Measurements from ENCODE around the gene RCC2. TPM values are rescaled to one million over a fixed set of nuclear protein-coding genes. Genes with fewer than 3 reads are reported as not detected.
"Not testable (repeated sequence)": the region's sequence is repeated elsewhere in the genome, so short reads cannot be mapped to it uniquely, and the experiment has no call there.

Gene RCC2
- total and polyA plus RNA-seq, 2 donors (not counting 3 experiments of a cell fraction or from before 2014, with no cell fraction given), result 137 to 166 TPM

- BruUV-seq (replicated peaks); FAIRE-seq: not testable (repeated sequence)
These were observed 31.5 kb downstream of the RCC2 start for GRCh38 chr1:17407786-17408514.

GRCh38 chr1:17406760-17407475 lies 32.6 kb downstream of the RCC2 start:
- H3K9me1 ChIP-seq (replicated peaks; ENCODE audit: control insufficient read depth, extremely low read depth, insufficient read depth, low read length); H2AFZ ChIP-seq (ENCODE audit: low read depth, low read length); H3K9me3 ChIP-seq (replicated peaks; ENCODE audit: control insufficient read depth, insufficient read depth, low read length); POLR2A ChIA-PET; dilution Hi-C loops (cut with MboI; ENCODE audit: extremely low pct_ligation_motif_present, low sequenced_read_pairs); H3K9ac ChIP-seq (replicated peaks; ENCODE audit: extremely low read depth, insufficient read depth, low read length); H3K4me3 ChIP-seq (replicated peaks in 1 of 3; ENCODE audit: insufficient read depth in 1 of 3, low read depth in 1 of 3, low read length in 3 of 3); H3K4me1 ChIP-seq (ENCODE audit: control insufficient read depth, extremely low read depth, insufficient read depth, low read length); H3K27me3 ChIP-seq (ENCODE audit: control insufficient read depth in 2 of 2, insufficient read depth in 2 of 2, low read length in 2 of 2); BruUV-seq (replicated peaks); H3K27ac ChIP-seq (ENCODE audit: insufficient read depth, low read depth, low read length); DNase-seq (ENCODE audit: low read depth, low spot score); H3K4me2 ChIP-seq (ENCODE audit: insufficient read depth, low read length); H4K20me1 ChIP-seq (replicated peaks; ENCODE audit: control insufficient read depth, extremely low read depth, insufficient read depth, low read length); FAIRE-seq; H3K79me2 ChIP-seq (ENCODE audit: control insufficient read depth, insufficient read depth, low read length): not testable (repeated sequence)
- CTCF ChIA-PET, result interaction anchor here (0.7 to 2.6 kb wide), 8 partner anchors 10 to 346 kb away, joined by 3 to 12 read pairs (median 4); no protein-coding TSS in a partner anchor
- H3K36me3 ChIP-seq (ENCODE audit: control insufficient read depth in 2 of 2, extremely low read depth in 1 of 2, insufficient read depth in 2 of 2, low read length in 2 of 2), result peaks cover 14 to 41% of the 10 kb centered on the region in 2 experiments
- intact Hi-C loops (cut with micrococcal nuclease), result loop anchor here (1.0 to 10.0 kb wide), 3 partner anchors 172 to 348 kb away; no protein-coding TSS in a partner anchor

More at GRCh38 chr1:17407786-17408514, 31.5 kb downstream of the RCC2 start:
- H3K9ac ChIP-seq (replicated peaks; ENCODE audit: extremely low read depth, insufficient read depth, low read length); H3K4me2 ChIP-seq (ENCODE audit: insufficient read depth, low read length); DNase-seq (ENCODE audit: low read depth, low spot score); H3K4me1 ChIP-seq (ENCODE audit: control insufficient read depth, extremely low read depth, insufficient read depth, low read length); H3K9me3 ChIP-seq (replicated peaks; ENCODE audit: control insufficient read depth, insufficient read depth, low read length); H3K4me3 ChIP-seq (replicated peaks in 1 of 3; ENCODE audit: insufficient read depth in 1 of 3, low read depth in 1 of 3, low read length in 3 of 3); H4K20me1 ChIP-seq (replicated peaks; ENCODE audit: control insufficient read depth, extremely low read depth, insufficient read depth, low read length); H3K9me1 ChIP-seq (replicated peaks; ENCODE audit: control insufficient read depth, extremely low read depth, insufficient read depth, low read length); POLR2A ChIA-PET; H3K27me3 ChIP-seq (ENCODE audit: control insufficient read depth in 2 of 2, insufficient read depth in 2 of 2, low read length in 2 of 2); H3K27ac ChIP-seq (ENCODE audit: insufficient read depth, low read depth, low read length); H3K79me2 ChIP-seq (ENCODE audit: control insufficient read depth, insufficient read depth, low read length); dilution Hi-C loops (cut with MboI; ENCODE audit: extremely low pct_ligation_motif_present, low sequenced_read_pairs); H2AFZ ChIP-seq (ENCODE audit: low read depth, low read length): not testable (repeated sequence)
- CTCF ChIA-PET, result interaction anchor here (1.6 to 2.6 kb wide), 2 partner anchors 72 to 347 kb away, joined by 3 to 10 read pairs; no protein-coding TSS in a partner anchor
- peaks cover 19 to 52% of the 10 kb centered on the region in 2 experiments for H3K36me3 ChIP-seq (ENCODE audit: control insufficient read depth in 2 of 2, extremely low read depth in 1 of 2, insufficient read depth in 2 of 2, low read length in 2 of 2)
- intact Hi-C loops (cut with micrococcal nuclease), result loop anchor here (10.0 kb wide), 1 partner anchor 173 kb away; no protein-coding TSS in a partner anchor
